Type B pancreatic cell (in vitro differentiated cells): ENCODE data around the gene OR10G3. TPM values are rescaled to one million over a fixed set of nuclear protein-coding genes. Genes with fewer than 3 reads are reported as not detected.

ENCODE experiments used
- DNase-seq: peaks from one replicate; pipeline ENCODE4 v3.0.0; 2021; ENCODE audit warnings: mixed read lengths; ENCODE audit not compliant: unreplicated experiment; ENCODE audit errors: extremely low spot score
- H3K27ac Mint-ChIP-seq: 2 replicates; pipeline ENCODE4 v1.8.0; 2021; ENCODE audit warnings: mild to moderate bottlenecking, mixed read lengths
- H3K27me3 Mint-ChIP-seq: 2 replicates; pipeline ENCODE4 v1.8.0; 2021; ENCODE audit warnings: mixed read lengths
- H3K36me3 Mint-ChIP-seq: 2 replicates; pipeline ENCODE4 v1.8.0; 2021; ENCODE audit warnings: mixed read lengths
- H3K4me1 Mint-ChIP-seq: one replicate; pipeline ENCODE4 v1.8.0; 2021; ENCODE audit warnings: mixed read lengths; ENCODE audit not compliant: unreplicated experiment
- H3K4me3 Mint-ChIP-seq: 2 replicates; pipeline ENCODE4 v1.8.0; 2021; ENCODE audit warnings: mild to moderate bottlenecking, mixed read lengths
- H3K9me3 Mint-ChIP-seq: 2 replicates; pipeline ENCODE4 v1.8.0; 2021; ENCODE audit warnings: mixed read lengths
- total RNA-seq: library from RNA; stranded (reverse); gene quantifications from 2 replicates; pipeline ENCODE4 v1.2.1, GENCODE V29; 2021; ENCODE audit warnings: low replicate concordance
- TF ChIP-seq, protein P1 (sequence below): fragments of 200-600 bp; sonication (generic); conservative IDR thresholded peaks from 2 replicates; pipeline ENCODE4 v1.5.0; 2021; ENCODE audit warnings: antibody characterized with exemption, mild to moderate bottlenecking

The OR10G3 gene
- total RNA-seq, 1 donor from 2014 or later = not detected

GRCh38 chr14:21525962-21526671 lies 53.8 kb downstream of the OR10G3 start, which contains the start of gene SALL2:
TSS of gene SALL2 (minus strand) at chr14:21526346. CDS start at chr14:21526127, 219 bp downstream.
- Mint-ChIP-seq H3K36me3 (peaks cover 14% of the 10 kb centered on the region), H3K4me1 (peaks cover 25% of the 10 kb centered on the region), H3K27me3 (no peaks in the 10 kb centered on the region)

GRCh38 chr14:21525571-21525961 lies 54.3 kb downstream of the OR10G3 start:
- Mint-ChIP-seq H3K4me3 (peak overlapping the region; percentile 96), H3K27ac (peak overlapping the region; percentile 65), H3K4me1 (peaks cover 25% of the 10 kb centered on the region), H3K9me3 (no peaks in the 10 kb centered on the region), H3K36me3 (peaks cover 17% of the 10 kb centered on the region), H3K27me3 (no peaks in the 10 kb centered on the region)
- no peak for DNase-seq
- TF ChIP-seq, protein P1, sequence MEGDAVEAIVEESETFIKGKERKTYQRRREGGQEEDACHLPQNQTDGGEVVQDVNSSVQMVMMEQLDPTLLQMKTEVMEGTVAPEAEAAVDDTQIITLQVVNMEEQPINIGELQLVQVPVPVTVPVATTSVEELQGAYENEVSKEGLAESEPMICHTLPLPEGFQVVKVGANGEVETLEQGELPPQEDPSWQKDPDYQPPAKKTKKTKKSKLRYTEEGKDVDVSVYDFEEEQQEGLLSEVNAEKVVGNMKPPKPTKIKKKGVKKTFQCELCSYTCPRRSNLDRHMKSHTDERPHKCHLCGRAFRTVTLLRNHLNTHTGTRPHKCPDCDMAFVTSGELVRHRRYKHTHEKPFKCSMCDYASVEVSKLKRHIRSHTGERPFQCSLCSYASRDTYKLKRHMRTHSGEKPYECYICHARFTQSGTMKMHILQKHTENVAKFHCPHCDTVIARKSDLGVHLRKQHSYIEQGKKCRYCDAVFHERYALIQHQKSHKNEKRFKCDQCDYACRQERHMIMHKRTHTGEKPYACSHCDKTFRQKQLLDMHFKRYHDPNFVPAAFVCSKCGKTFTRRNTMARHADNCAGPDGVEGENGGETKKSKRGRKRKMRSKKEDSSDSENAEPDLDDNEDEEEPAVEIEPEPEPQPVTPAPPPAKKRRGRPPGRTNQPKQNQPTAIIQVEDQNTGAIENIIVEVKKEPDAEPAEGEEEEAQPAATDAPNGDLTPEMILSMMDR = no peak

More at GRCh38 chr14:21525962-21526671, 53.8 kb downstream of the OR10G3 start, which contains the start of gene SALL2:
- H3K27ac Mint-ChIP-seq = peak within 1 kb of the TSS; percentile 75
- DNase-seq = peak; percentile 83
- TF ChIP-seq, protein P1 = no peak
- H3K4me3 Mint-ChIP-seq = peak within 1 kb of the TSS; percentile 96
- no peaks in the 10 kb centered on the region for H3K9me3 Mint-ChIP-seq

GRCh38 chr14:21524575-21525490 lies 55.0 kb downstream of the OR10G3 start:
- no peak for DNase-seq
- Mint-ChIP-seq H3K36me3 (peaks cover 17% of the 10 kb centered on the region), H3K4me1 (peaks cover 25% of the 10 kb centered on the region), H3K9me3 (no peaks in the 10 kb centered on the region), H3K27ac (peak overlapping the region; percentile 65), H3K27me3 (no peaks in the 10 kb centered on the region), H3K4me3 (peak overlapping the region; percentile 96)
- TF ChIP-seq, protein P1 = no peak

DNA sequence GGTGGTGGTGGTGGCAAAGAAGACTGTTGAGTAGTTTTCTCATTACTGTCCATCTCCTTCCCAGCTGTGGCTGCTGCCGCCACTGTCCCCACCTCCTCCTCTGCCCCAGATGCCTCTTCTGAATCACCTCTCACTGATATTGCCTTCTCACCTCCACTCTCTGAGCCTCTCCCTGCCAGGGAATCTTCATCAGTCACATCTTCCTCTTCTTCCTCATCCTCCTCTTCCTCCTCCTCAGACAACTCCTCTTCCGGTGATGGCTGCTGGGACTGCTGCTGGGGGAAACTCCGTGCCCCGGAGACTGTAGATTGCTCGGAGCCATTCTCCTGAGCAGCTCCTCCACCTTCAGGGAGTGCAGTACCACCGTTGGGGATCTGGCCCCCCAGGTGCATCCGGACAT lies 56.7 kb downstream of the OR10G3 start:
- DNase-seq = no peak
- H3K27me3 Mint-ChIP-seq = no peaks in the 10 kb centered on the region
- no peak overlapping the region for H3K4me3 Mint-ChIP-seq
- peaks cover 17% of the 10 kb centered on the region for H3K36me3 Mint-ChIP-seq
- H3K27ac Mint-ChIP-seq = no peak overlapping the region
- peaks cover 19% of the 10 kb centered on the region for H3K4me1 Mint-ChIP-seq
- H3K9me3 Mint-ChIP-seq = no peaks in the 10 kb centered on the region
- TF ChIP-seq, protein P1 = no peak

DNA sequence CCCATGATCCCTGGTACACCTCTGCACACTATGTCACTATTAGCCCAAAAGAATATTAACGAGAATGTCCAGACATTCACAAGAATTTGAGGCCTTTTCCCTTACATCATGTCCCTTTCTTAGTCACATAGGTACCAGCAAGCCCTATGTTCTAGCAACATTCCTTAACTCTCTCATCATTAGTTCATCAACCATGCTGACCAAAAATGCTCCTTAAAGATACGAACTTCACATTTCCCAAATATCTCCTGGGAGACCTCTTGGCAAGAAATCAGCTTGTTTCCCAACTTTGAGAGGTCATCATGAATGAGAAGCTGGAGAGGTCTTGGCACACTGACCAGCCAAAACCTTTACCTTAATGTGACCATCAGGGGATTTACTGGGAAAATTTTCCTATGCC lies 58.4 kb downstream of the OR10G3 start:
- Mint-ChIP-seq H3K4me1 (peaks cover 13% of the 10 kb centered on the region), H3K4me3 (no peak overlapping the region), H3K27me3 (no peaks in the 10 kb centered on the region), H3K27ac (no peak overlapping the region), H3K9me3 (no peaks in the 10 kb centered on the region), H3K36me3 (peaks cover 17% of the 10 kb centered on the region)
- TF ChIP-seq, protein P1 = no peak
- no peak for DNase-seq
